HepG2 (cell line): Measurements from ENCODE around the gene TTC17. TPM values are rescaled to one million over a fixed set of nuclear protein-coding genes. Genes with fewer than 3 reads are reported as not detected.

Experiments used
- CEBPB ChIP-seq: IDR thresholded peaks from 2 replicates; pipeline ENCODE4 v1.6.1; 2011; ENCODE audit warnings: low read depth, low read length, improper control_type of control experiment, borderline replicate concordance
- DNMT3B ChIP-seq: conservative IDR thresholded peaks from 2 replicates; pipeline ENCODE4 v1.6.1; 2016; ENCODE audit warnings: missing biosample characterization, control low read depth
- DPF2 ChIP-seq: sonication (generic); formaldehyde crosslinking; IDR thresholded peaks from 2 replicates; pipeline ENCODE4 v1.4.0; 2020; ENCODE audit warnings: mild to moderate bottlenecking, low read depth, missing genetic modification reagents, borderline replicate concordance
- FOSL1 ChIP-seq: sonication (generic); formaldehyde crosslinking; IDR thresholded peaks from 2 replicates; pipeline ENCODE4 v1.9.0; 2021; ENCODE audit warnings: missing genetic modification reagents, borderline replicate concordance
- HHEX ChIP-seq: IDR thresholded peaks from 2 replicates; pipeline ENCODE4 v1.6.1; 2016; ENCODE audit warnings: control low read depth
- HOXD1 ChIP-seq: sonication (generic); formaldehyde crosslinking; IDR thresholded peaks from 2 replicates; pipeline ENCODE4 v1.5.0; 2020; ENCODE audit warnings: missing genetic modification reagents
- IRX3 ChIP-seq: sonication (generic); formaldehyde crosslinking; IDR thresholded peaks from 2 replicates; pipeline ENCODE4 v1.8.1; 2023; ENCODE audit warnings: mild to moderate bottlenecking, low read depth, missing genetic modification reagents, borderline replicate concordance
- KDM2A ChIP-seq: sonication (generic); formaldehyde crosslinking; IDR thresholded peaks from 2 replicates; pipeline ENCODE4 v1.4.0; 2020; ENCODE audit warnings: low read depth, missing genetic modification reagents, borderline replicate concordance
- RARG ChIP-seq: sonication (generic); formaldehyde crosslinking; IDR thresholded peaks from 2 replicates; pipeline ENCODE4 v1.4.0; 2020; ENCODE audit warnings: low read depth, mild to moderate bottlenecking, missing genetic modification reagents
- RBAK ChIP-seq: sonication (generic); formaldehyde crosslinking; IDR thresholded peaks from 2 replicates; pipeline ENCODE4 v1.5.1; 2020; ENCODE audit warnings: mild to moderate bottlenecking, missing genetic modification reagents
- RFX1 ChIP-seq: fragments of 450-650 bp; IDR thresholded peaks from 2 replicates; pipeline ENCODE4 v1.6.1; 2017
- TBL1XR1 ChIP-seq: fragments of 150-350 bp; IDR thresholded peaks from 2 replicates; pipeline ENCODE4 v1.6.1; 2014; ENCODE audit warnings: borderline replicate concordance, low read length; ENCODE audit not compliant: partially characterized antibody
- USF2 ChIP-seq, 2 experiments: sonication (generic) in 1 of 2; formaldehyde crosslinking in 1 of 2; IDR thresholded peaks; 2 replicates each; pipeline versions ENCODE4 v1.5.1 to v1.6.1; 2011 to 2020; ENCODE audit warnings: borderline replicate concordance in 1 of 2, low read depth in 1 of 2, low read length in 1 of 2, mild to moderate bottlenecking in 1 of 2, missing genetic modification reagents in 1 of 2, moderate library complexity in 1 of 2
- ZGPAT ChIP-seq: IDR thresholded peaks from 2 replicates; pipeline ENCODE4 v1.6.1; 2016; ENCODE audit warnings: mild to moderate bottlenecking
- ZNF10 ChIP-seq: sonication (generic); formaldehyde crosslinking; IDR thresholded peaks from 2 replicates; pipeline ENCODE4 v1.4.0; 2020; ENCODE audit warnings: mild to moderate bottlenecking, low read depth, missing genetic modification reagents, borderline replicate concordance
- ZNF224 ChIP-seq: sonication (generic); formaldehyde crosslinking; IDR thresholded peaks from 2 replicates; pipeline ENCODE4 v1.5.0; 2020; ENCODE audit warnings: mild to moderate bottlenecking, missing genetic modification reagents
- ZNF251 ChIP-seq: sonication (generic); formaldehyde crosslinking; IDR thresholded peaks from 2 replicates; pipeline ENCODE4 v1.9.0; 2021; ENCODE audit warnings: mild to moderate bottlenecking, missing genetic modification reagents
- ZNF274 ChIP-seq: sonication (generic); formaldehyde crosslinking; IDR thresholded peaks from 2 replicates; pipeline ENCODE4 v1.5.1; 2020; ENCODE audit warnings: mild to moderate bottlenecking, missing genetic modification reagents
- ZNF414 ChIP-seq: sonication (generic); formaldehyde crosslinking; IDR thresholded peaks from 2 replicates; pipeline ENCODE4 v1.5.0; 2020; ENCODE audit warnings: missing genetic modification reagents
- ZNF703 ChIP-seq: sonication (generic); formaldehyde crosslinking; IDR thresholded peaks from 2 replicates; pipeline ENCODE4 v1.5.1; 2020; ENCODE audit warnings: missing genetic modification reagents, mild to moderate bottlenecking, moderate library complexity, borderline replicate concordance
- ZSCAN9 ChIP-seq: IDR thresholded peaks from 2 replicates; pipeline ENCODE4 v1.6.1; 2016; ENCODE audit warnings: borderline replicate concordance
- polyA plus RNA-seq, 8 experiments: library from polyadenylated mRNA; depleted of rRNA in 3 of 8; stranded (reverse) in 7 of 8; unstranded in 1 of 8; fragments of >200 nt; fragmentation: Illumina TruSeq in 4 of 8; extraction: Trizol in 4 of 8; gene quantifications; 2 replicates each; pipeline versions ENCODE4 v1.2.1 to v1.2.3, GENCODE V29; 2011 to 2016; ENCODE audit warnings: low read depth in 4 of 8, missing spikeins in 1 of 8, mixed read lengths in 1 of 8; ENCODE audit not compliant: insufficient read depth in 1 of 8
- total RNA-seq, 5 experiments: library from RNA; depleted of rRNA; stranded (reverse); fragments of >200 nt; fragmentation: Illumina TruSeq; extraction: Trizol; gene quantifications; 2 replicates each; pipeline ENCODE4 v1.2.3, GENCODE V29; 2016; ENCODE audit warnings: low read depth in 1 of 5
- TF ChIP-seq, protein P1 (sequence below): IDR thresholded peaks from 2 replicates; pipeline ENCODE4 v1.6.1; 2016; ENCODE audit warnings: mild to moderate bottlenecking, missing biosample characterization, missing genetic modification reagents
- TF ChIP-seq, protein P2 (sequence below): IDR thresholded peaks from 2 replicates; pipeline ENCODE4 v1.6.1; 2016; ENCODE audit warnings: low read depth, control low read depth

TTC17 gene
- total and polyA plus RNA-seq, 2 of the 13 experiments (the other 11 are each of a cell fraction or from before 2014, with no cell fraction given), result 55.9 to 99.7 TPM

GRCh38 chr11:43358801-43359421, at the start of gene TTC17 (continued):
- no peak for TF ChIP-seq USF2 (IDR thresholded peaks at IDR 0.05; ENCODE audit: low read depth, low read length)
- TF ChIP-seq USF2 (CRISPR knock-in tag; IDR thresholded peaks at IDR 0.05; ENCODE audit: borderline replicate concordance), result peak; percentile 39; the same call in 1 of the 2 replicates
- no peak; the same call in 1 of the 2 replicates for TF ChIP-seq ZNF703
- no peak for TF ChIP-seq ZNF251 (CRISPR knock-in tag)
- TF ChIP-seq HOXD1 (CRISPR knock-in tag), result peak; percentile 69
- TF ChIP-seq RFX1, result no peak
- TF ChIP-seq, protein P1, sequence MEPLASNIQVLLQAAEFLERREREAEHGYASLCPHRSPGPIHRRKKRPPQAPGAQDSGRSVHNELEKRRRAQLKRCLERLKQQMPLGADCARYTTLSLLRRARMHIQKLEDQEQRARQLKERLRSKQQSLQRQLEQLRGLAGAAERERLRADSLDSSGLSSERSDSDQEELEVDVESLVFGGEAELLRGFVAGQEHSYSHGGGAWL (CRISPR knock-in tag), result peak; percentile 65
- 0 out of 2 replicates have a peak, but pooled peaks have one; percentile 26 for TF ChIP-seq ZNF414 (CRISPR knock-in tag)
- TF ChIP-seq DNMT3B (CRISPR knock-in tag), result no peak
- TF ChIP-seq RARG (CRISPR knock-in tag), result no peak
- peak; percentile 18; the same call in 1 of the 2 replicates for TF ChIP-seq IRX3 (CRISPR knock-in tag)
- no peak for TF ChIP-seq CEBPB
- TF ChIP-seq FOSL1 (CRISPR knock-in tag), result no peak
- peak; percentile 93; the same call in 1 of the 2 replicates for TF ChIP-seq ZGPAT (CRISPR knock-in tag)
- no peak for TF ChIP-seq DPF2 (CRISPR knock-in tag)
- no peak for TF ChIP-seq HHEX (CRISPR knock-in tag)
- TF ChIP-seq ZNF274 (CRISPR knock-in tag), result peak; percentile 71
- no peak for TF ChIP-seq ZNF10 (CRISPR knock-in tag)
- TF ChIP-seq ZSCAN9 (CRISPR knock-in tag), result peak; percentile 54; the same call in 1 of the 2 replicates
- TF ChIP-seq RBAK, result peak; percentile 56; the same call in 1 of the 2 replicates
- no peak for TF ChIP-seq TBL1XR1
- peak; percentile 96 for TF ChIP-seq ZNF224
- peak; percentile 95 for TF ChIP-seq KDM2A (CRISPR knock-in tag)
- TF ChIP-seq, protein P2, sequence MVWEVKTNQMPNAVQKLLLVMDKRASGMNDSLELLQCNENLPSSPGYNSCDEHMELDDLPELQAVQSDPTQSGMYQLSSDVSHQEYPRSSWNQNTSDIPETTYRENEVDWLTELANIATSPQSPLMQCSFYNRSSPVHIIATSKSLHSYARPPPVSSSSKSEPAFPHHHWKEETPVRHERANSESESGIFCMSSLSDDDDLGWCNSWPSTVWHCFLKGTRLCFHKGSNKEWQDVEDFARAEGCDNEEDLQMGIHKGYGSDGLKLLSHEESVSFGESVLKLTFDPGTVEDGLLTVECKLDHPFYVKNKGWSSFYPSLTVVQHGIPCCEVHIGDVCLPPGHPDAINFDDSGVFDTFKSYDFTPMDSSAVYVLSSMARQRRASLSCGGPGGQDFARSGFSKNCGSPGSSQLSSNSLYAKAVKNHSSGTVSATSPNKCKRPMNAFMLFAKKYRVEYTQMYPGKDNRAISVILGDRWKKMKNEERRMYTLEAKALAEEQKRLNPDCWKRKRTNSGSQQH, result no peak
